GM23338 (cell line): ENCODE data around the gene TMIGD3. TPM values are rescaled to one million over a fixed set of nuclear protein-coding genes. Genes with fewer than 3 reads are reported as not detected.

Experiments used
- ATAC-seq: fragments of 200-7000 bp; cut with Tn5 transposase; 3 replicates; pipeline ENCODE4 v1.9.1; 2020
- DNase-seq: peaks from one replicate; pipeline ENCODE4 v3.0.0-alpha.2; 2015; ENCODE audit warnings: low spot score
- H2AFZ ChIP-seq: fragments of 200-600 bp; sonication (generic); 2 replicates; pipeline ENCODE4 v1.8.0; 2016; ENCODE audit warnings: antibody characterized with exemption, mild to moderate bottlenecking, moderate library complexity
- H3F3A ChIP-seq: fragments of 200-600 bp; sonication (generic); replicated peaks from 2 replicates; pipeline ENCODE4 v1.8.0; 2017; ENCODE audit warnings: antibody characterized with exemption, mixed run types, low read depth
- H3K27ac ChIP-seq: fragments of 200-600 bp; sonication (generic); 2 replicates; pipeline ENCODE4 v1.6.1; 2016; ENCODE audit warnings: low read depth
- H3K27me3 ChIP-seq: fragments of 200-600 bp; sonication (generic); 2 replicates; pipeline ENCODE4 v1.8.0; 2016; ENCODE audit warnings: mild to moderate bottlenecking, mixed run types, moderate library complexity; ENCODE audit not compliant: insufficient read depth
- H3K36me3 ChIP-seq: fragments of 200-600 bp; sonication (generic); 2 replicates; pipeline ENCODE4 v1.8.0; 2016; ENCODE audit warnings: mild to moderate bottlenecking; ENCODE audit not compliant: insufficient read depth
- H3K4me1 ChIP-seq: fragments of 200-600 bp; sonication (generic); 2 replicates; pipeline ENCODE4 v1.8.0; 2016; ENCODE audit warnings: mild to moderate bottlenecking, moderate library complexity; ENCODE audit not compliant: insufficient read depth
- H3K4me2 ChIP-seq: fragments of 200-600 bp; sonication (generic); 2 replicates; pipeline ENCODE4 v1.7.1; 2017; ENCODE audit warnings: mixed run types
- H3K4me3 ChIP-seq: fragments of 200-600 bp; sonication (generic); 2 replicates; pipeline ENCODE4 v1.6.1; 2016; ENCODE audit warnings: mixed run types
- H3K79me2 ChIP-seq: fragments of 200-600 bp; sonication (generic); replicated peaks from 2 replicates; pipeline ENCODE4 v1.8.0; 2017; ENCODE audit warnings: mild to moderate bottlenecking; ENCODE audit not compliant: insufficient read depth
- H3K9me2 ChIP-seq: fragments of 200-600 bp; sonication (generic); 2 replicates; pipeline ENCODE4 v1.8.0; 2017; ENCODE audit not compliant: insufficient read depth
- H4K20me1 ChIP-seq: fragments of 200-600 bp; sonication (generic); replicated peaks from 2 replicates; pipeline ENCODE4 v1.8.0; 2017; ENCODE audit warnings: mild to moderate bottlenecking; ENCODE audit not compliant: insufficient read depth
- H3K27ac Mint-ChIP-seq: 2 replicates; pipeline ENCODE4 v1.8.0; 2020; ENCODE audit warnings: inconsistent platforms, mild to moderate bottlenecking, moderate library complexity, mixed read lengths
- H3K27me3 Mint-ChIP-seq: 3 replicates; pipeline ENCODE4 v1.8.0; 2022; ENCODE audit warnings: low read depth, mild to moderate bottlenecking, moderate library complexity, mixed read lengths, inconsistent platforms; ENCODE audit not compliant: insufficient read depth, poor library complexity
- H3K36me3 Mint-ChIP-seq: 3 replicates; pipeline ENCODE4 v1.8.0; 2021; ENCODE audit warnings: low read depth, mild to moderate bottlenecking, inconsistent platforms, moderate library complexity, mixed read lengths
- H3K4me1 Mint-ChIP-seq: 3 replicates; pipeline ENCODE4 v1.8.0; 2020; ENCODE audit warnings: mild to moderate bottlenecking, inconsistent platforms, mixed read lengths
- H3K4me3 Mint-ChIP-seq: 3 replicates; pipeline ENCODE4 v1.8.0; 2021; ENCODE audit warnings: moderate library complexity, mild to moderate bottlenecking, inconsistent platforms, mixed read lengths
- H3K9me3 Mint-ChIP-seq: 3 replicates; pipeline ENCODE4 v1.8.0; 2020; ENCODE audit warnings: moderate library complexity, mild to moderate bottlenecking, inconsistent platforms, mixed read lengths
- CREB1 ChIP-seq: fragments of 250-450 bp; sonication (Bioruptor Pico); IDR thresholded peaks from 2 replicates; pipeline ENCODE4 v1.5.0; 2020; ENCODE audit warnings: low read depth, mild to moderate bottlenecking, moderate library complexity
- CTCF ChIP-seq, 2 experiments: fragments of 200-600 bp in 1 of 2; sonication (generic) in 1 of 2; conservative IDR thresholded peaks; 2 replicates each; pipeline versions ENCODE4 v1.5.1 to v1.6.1; 2016 to 2017; ENCODE audit warnings: antibody characterized with exemption in 2 of 2, low read depth in 2 of 2, mild to moderate bottlenecking in 2 of 2, moderate library complexity in 1 of 2
- EZH2 ChIP-seq: fragments of 200-600 bp; sonication (generic); IDR thresholded peaks from one replicate; pipeline ENCODE4 v1.8.0; 2017; ENCODE audit warnings: antibody characterized with exemption, mild to moderate bottlenecking, low read depth; ENCODE audit not compliant: unreplicated experiment
- NANOG ChIP-seq: IDR thresholded peaks from 2 replicates; pipeline ENCODE4 v1.6.1; 2016; ENCODE audit warnings: antibody characterized with exemption, borderline replicate concordance
- POLR2AphosphoS5 ChIP-seq: IDR thresholded peaks from 2 replicates; pipeline ENCODE4 v1.6.1; 2016; ENCODE audit warnings: antibody characterized with exemption, low read depth
- STAT1 ChIP-seq: IDR thresholded peaks from one replicate; pipeline ENCODE4 v1.6.1; 2016; ENCODE audit warnings: antibody characterized with exemption; ENCODE audit not compliant: unreplicated experiment
- ZNF462 ChIP-seq: fragments of 250-450 bp; sonication (Bioruptor Pico); IDR thresholded peaks from 2 replicates; pipeline ENCODE4 v1.5.0; 2020; ENCODE audit warnings: mild to moderate bottlenecking, moderate library complexity
- polyA plus RNA-seq: library from polyadenylated mRNA; unstranded; fragments of >200 nt; fragmentation: Nextera tagmentation; extraction: Ambion mirVana; gene quantifications from 2 replicates; pipeline ENCODE4 v1.2.1, GENCODE V29; 2016
- total RNA-seq: library from RNA; depleted of rRNA; stranded (reverse); fragments of >200 nt; shearing (Covaris generic); gene quantifications from 2 replicates; pipeline ENCODE4 v1.2.3, GENCODE V29; 2014

Gene TMIGD3
- total and polyA plus RNA-seq, 2 experiments from 2014 or later, result not detected

DNA sequence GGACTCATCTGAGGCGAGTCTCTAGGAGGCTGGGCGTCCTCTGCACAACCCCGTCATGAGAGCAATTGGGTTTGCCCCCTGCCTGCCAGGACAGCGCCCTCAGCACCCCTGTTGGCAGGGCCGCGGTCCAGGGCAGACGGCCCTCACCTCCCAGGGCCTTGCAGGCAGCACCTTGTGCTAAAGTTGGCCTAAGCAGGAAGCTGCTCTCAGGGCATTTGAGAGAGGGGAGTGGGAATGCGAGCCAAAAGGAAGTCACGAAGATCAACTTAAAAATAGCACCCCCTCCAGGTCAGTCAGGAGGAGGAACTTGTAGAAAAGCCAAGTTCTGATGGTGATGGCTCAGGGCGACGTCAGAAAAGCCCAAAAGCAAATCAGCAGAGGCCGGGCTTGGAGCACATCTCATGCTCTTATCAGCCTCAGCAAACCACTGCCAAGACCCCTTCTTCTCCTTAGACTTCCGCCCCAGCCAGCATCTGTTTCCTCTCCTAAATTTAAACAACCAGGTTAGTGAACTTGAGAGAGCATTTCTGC, 12.6 kb upstream of the TMIGD3 start (continued):
- peak; percentile 62 to 70 for TF ChIP-seq CTCF (conservative IDR thresholded peaks at IDR 0.05; ENCODE audit: low read depth in 2 of 2)
- TF ChIP-seq POLR2AphosphoS5, result peak; percentile 32; the same call in 1 of the 2 replicates
- no peak for TF ChIP-seq STAT1
- TF ChIP-seq CREB1 (CRISPR knock-in tag), result peak; percentile 75

DNA sequence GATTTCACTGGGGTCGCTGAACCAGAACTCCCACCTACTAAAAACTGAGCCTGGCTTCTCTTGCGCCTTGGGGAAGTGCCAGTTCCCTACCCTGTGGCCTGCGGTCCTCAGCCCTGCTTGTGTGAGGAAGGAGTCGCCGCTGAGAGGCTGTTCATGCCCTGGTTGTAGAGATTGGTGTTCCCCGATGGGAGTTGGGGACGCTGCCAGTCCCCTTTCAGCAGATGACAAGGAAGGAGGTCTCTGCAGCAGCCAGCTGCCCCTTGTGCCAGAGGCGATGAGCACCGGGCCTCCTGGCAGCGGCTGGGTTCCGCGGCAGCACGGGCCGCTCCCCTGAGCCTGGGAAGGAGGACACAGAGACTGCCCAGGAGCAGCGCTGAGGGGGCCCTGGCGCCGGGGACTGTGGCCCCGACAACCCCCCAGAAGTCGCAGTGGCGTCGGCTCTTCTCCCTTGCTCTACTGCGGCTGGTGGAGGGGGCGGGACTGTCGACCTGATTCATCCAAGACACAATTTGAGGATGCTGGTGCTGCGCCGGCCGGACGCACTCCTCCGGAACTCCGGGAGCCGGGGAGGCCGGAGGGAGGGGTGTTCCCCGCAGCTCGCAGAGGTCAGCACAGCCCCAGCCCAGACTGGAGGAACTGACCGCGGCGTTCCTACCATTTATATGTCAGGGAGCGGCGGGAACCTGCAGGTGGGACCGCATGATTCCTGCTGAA, 12.0 kb upstream of the TMIGD3 start:
- peaks cover 12% of the 10 kb centered on the region for H3K27me3 Mint-ChIP-seq
- peak; percentile 71 for DNase-seq
- H3K36me3 Mint-ChIP-seq, result no peaks in the 10 kb centered on the region
- H4K20me1 ChIP-seq, result no peaks in the 10 kb centered on the region
- no peaks in the 10 kb centered on the region for H3K36me3 ChIP-seq
- no peak overlapping the region for H3K27ac ChIP-seq
- no peaks in the 10 kb centered on the region; the same call in 2 of the 3 replicates for H3K9me3 Mint-ChIP-seq
- peaks cover 11% of the 10 kb centered on the region; the same call in 1 of the 2 replicates for H3K27me3 ChIP-seq
- peaks cover 5% of the 10 kb centered on the region; the same call in 2 of the 3 replicates for H3K4me1 Mint-ChIP-seq
- TF ChIP-seq NANOG (no peak), STAT1 (no peak), EZH2 (no peak)
- H3K27ac Mint-ChIP-seq, result no peak overlapping the region
- H3K79me2 ChIP-seq, result no peaks in the 10 kb centered on the region
- no peaks in the 10 kb centered on the region for H3F3A ChIP-seq
- H3K4me2 ChIP-seq, result peak overlapping the region; percentile 82
- peaks cover 4% of the 10 kb centered on the region; the same call in 1 of the 2 replicates for H3K4me1 ChIP-seq
- peak overlapping the region; percentile 75 for H3K4me3 Mint-ChIP-seq
- peak overlapping the region; percentile 59 for H3K4me3 ChIP-seq
- no peaks in the 10 kb centered on the region for H3K9me2 ChIP-seq
- ATAC-seq, result peak; percentile 75
- H2AFZ ChIP-seq, result peak overlapping the region; percentile 100

GRCh38 chr1:111513410-111514020, 10.1 kb upstream of the TMIGD3 start:
- Mint-ChIP-seq H3K27me3 (peaks cover 12% of the 10 kb centered on the region), H3K9me3 (no peaks in the 10 kb centered on the region), H3K27ac (no peak overlapping the region), H3K4me1 (peaks cover 8% of the 10 kb centered on the region), H3K36me3 (no peaks in the 10 kb centered on the region), H3K4me3 (no peak overlapping the region)
- H3K36me3 ChIP-seq, result no peaks in the 10 kb centered on the region
- no peak overlapping the region for H3K4me3 ChIP-seq
- H3F3A ChIP-seq, result no peaks in the 10 kb centered on the region
- no peaks in the 10 kb centered on the region for H4K20me1 ChIP-seq
- no peaks in the 10 kb centered on the region for H3K79me2 ChIP-seq
- no peak overlapping the region for H3K4me2 ChIP-seq
- no peak overlapping the region for H3K27ac ChIP-seq
- peaks cover 5% of the 10 kb centered on the region for H3K4me1 ChIP-seq
- ATAC-seq (no peak), DNase-seq (no peak)
- H3K9me2 ChIP-seq, result no peaks in the 10 kb centered on the region
- no peak overlapping the region for H2AFZ ChIP-seq
- peaks cover 11% of the 10 kb centered on the region; the same call in 1 of the 2 replicates for H3K27me3 ChIP-seq
- TF ChIP-seq ZNF462 (CRISPR knock-in tag) (no peak), EZH2 (no peak)
